Liver (tissue), 2 donors: ENCODE results near the gene B4GALNT2.
"Not testable (repeated sequence)": the region's sequence is repeated elsewhere in the genome, so short reads cannot be mapped to it uniquely, and the experiment has no call there.

Source experiments
- CTCF ChIP-seq: fragments of 150-350 bp; IDR thresholded peaks from 2 replicates; pipeline ENCODE4 v1.5.1; 2017; ENCODE audit warnings: improper control_type of control experiment, low read depth, low read length; ENCODE audit not compliant: missing input control
- TF ChIP-seq, protein P1 (sequence below): IDR thresholded peaks from 2 replicates; pipeline ENCODE4 v1.6.1; 2016; ENCODE audit warnings: antibody characterized with exemption
- donor health status: healthy.

- TF ChIP-seq, protein P1, sequence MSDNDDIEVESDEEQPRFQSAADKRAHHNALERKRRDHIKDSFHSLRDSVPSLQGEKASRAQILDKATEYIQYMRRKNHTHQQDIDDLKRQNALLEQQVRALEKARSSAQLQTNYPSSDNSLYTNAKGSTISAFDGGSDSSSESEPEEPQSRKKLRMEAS: not testable (repeated sequence)
- TF ChIP-seq CTCF: not testable (repeated sequence)
Observed at GRCh38 chr17:49085046-49085445, 47.5 kb upstream of the B4GALNT2 start.
